ENCODE results near the gene RFX2. TPM values are rescaled to one million over a fixed set of nuclear protein-coding genes. Genes with fewer than 3 reads are reported as not detected.

The RFX2 gene
- total RNA-seq, 1 donor from 2014 or later: 7.3 TPM

GRCh38 chr19:6023085-6023682 is 87.1 kb downstream of the RFX2 start:
- no peak for DNase-seq (ENCODE audit: low spot score in 2 of 2, unreplicated experiment in 2 of 2)
- no peaks in the 10 kb centered on the region for H3K9me3 Mint-ChIP-seq
- H3K4me1 Mint-ChIP-seq: peaks cover 13% of the 10 kb centered on the region
- H3K27ac Mint-ChIP-seq: no peak overlapping the region
- H3K4me3 Mint-ChIP-seq: no peak overlapping the region
- peaks cover 39% of the 10 kb centered on the region for H3K27me3 Mint-ChIP-seq (ENCODE audit: low read depth)
- TF ChIP-seq CTCF (IDR thresholded peaks at IDR 0.05; ENCODE audit: unreplicated experiment): no peak
- H3K36me3 Mint-ChIP-seq: no peaks in the 10 kb centered on the region

- no peak overlapping the region for H3K27ac Mint-ChIP-seq
- no peaks in the 10 kb centered on the region for H3K36me3 Mint-ChIP-seq
- peak; percentile 5 for TF ChIP-seq CTCF (IDR thresholded peaks at IDR 0.05; ENCODE audit: unreplicated experiment)
- peaks cover 40% of the 10 kb centered on the region for H3K27me3 Mint-ChIP-seq (ENCODE audit: low read depth)
- no peaks in the 10 kb centered on the region for H3K9me3 Mint-ChIP-seq
- DNase-seq (ENCODE audit: low spot score in 2 of 2, unreplicated experiment in 2 of 2): no peak
- H3K4me3 Mint-ChIP-seq: no peak overlapping the region
- peaks cover 13% of the 10 kb centered on the region for H3K4me1 Mint-ChIP-seq
These were observed 87.7 kb downstream of the RFX2 start for GRCh38 chr19:6022570-6023064.

GRCh38 chr19:6021878-6022569 is 88.3 kb downstream of the RFX2 start:
- TF ChIP-seq CTCF (IDR thresholded peaks at IDR 0.05; ENCODE audit: unreplicated experiment): peak; percentile 79
- H3K9me3 Mint-ChIP-seq: no peaks in the 10 kb centered on the region
- H3K27me3 Mint-ChIP-seq (ENCODE audit: low read depth): peaks cover 40% of the 10 kb centered on the region
- H3K36me3 Mint-ChIP-seq: no peaks in the 10 kb centered on the region
- H3K4me1 Mint-ChIP-seq: peaks cover 13% of the 10 kb centered on the region
- DNase-seq (ENCODE audit: low spot score in 2 of 2, unreplicated experiment in 2 of 2): peak; percentile 70 to 80
- H3K27ac Mint-ChIP-seq: no peak overlapping the region
- H3K4me3 Mint-ChIP-seq: no peak overlapping the region

GRCh38 chr19:6020972-6021805 is 89.1 kb downstream of the RFX2 start:
- Mint-ChIP-seq H3K27me3 (ENCODE audit: low read depth) (peaks cover 42% of the 10 kb centered on the region), H3K4me3 (no peak overlapping the region), H3K27ac (no peak overlapping the region), H3K9me3 (no peaks in the 10 kb centered on the region), H3K36me3 (no peaks in the 10 kb centered on the region), H3K4me1 (peaks cover 13% of the 10 kb centered on the region)
- TF ChIP-seq CTCF (IDR thresholded peaks at IDR 0.05; ENCODE audit: unreplicated experiment): no peak
- DNase-seq (ENCODE audit: low spot score in 2 of 2, unreplicated experiment in 2 of 2): no peak

GRCh38 chr19:6020166-6020882 is 90.0 kb downstream of the RFX2 start:
- H3K36me3 Mint-ChIP-seq: no peaks in the 10 kb centered on the region
- H3K27me3 Mint-ChIP-seq (ENCODE audit: low read depth): peaks cover 46% of the 10 kb centered on the region
- no peak overlapping the region for H3K4me3 Mint-ChIP-seq
- peaks cover 13% of the 10 kb centered on the region for H3K4me1 Mint-ChIP-seq
- DNase-seq (ENCODE audit: low spot score in 2 of 2, unreplicated experiment in 2 of 2): no peak
- H3K9me3 Mint-ChIP-seq: no peaks in the 10 kb centered on the region
- no peak for TF ChIP-seq CTCF (IDR thresholded peaks at IDR 0.05; ENCODE audit: unreplicated experiment)
- H3K27ac Mint-ChIP-seq: no peak overlapping the region

Measured in mesothelial cell of epicardium (in vitro differentiated cells).